Parathyroid adenoma (tissue), 2 donors: Measurements from ENCODE around the gene MYDGF.

ENCODE experiments used
- H2AFZ ChIP-seq: fragments of 300-600 bp; sonication (generic); one replicate; pipeline ENCODE4 v1.7.0; 2017; ENCODE audit warnings: antibody characterized with exemption, mild to moderate bottlenecking
- H3K27ac ChIP-seq: fragments of 300-600 bp; sonication (generic); one replicate; pipeline ENCODE4 v1.7.0; 2017
- H3K27me3 ChIP-seq: fragments of 300-600 bp; sonication (generic); one replicate; pipeline ENCODE4 v1.7.0; 2017; ENCODE audit warnings: low read length; ENCODE audit not compliant: control insufficient read depth, insufficient read depth
- H3K36me3 ChIP-seq: fragments of 300-600 bp; sonication (generic); one replicate; pipeline ENCODE4 v1.7.0; 2017; ENCODE audit warnings: low read length; ENCODE audit not compliant: control insufficient read depth, insufficient read depth
- H3K4me1 ChIP-seq: fragments of 300-600 bp; sonication (generic); one replicate; pipeline ENCODE4 v1.7.0; 2017; ENCODE audit warnings: control low read depth
- H3K4me2 ChIP-seq: fragments of 300-600 bp; sonication (generic); one replicate; pipeline ENCODE4 v1.7.0; 2017; ENCODE audit warnings: low read length
- H3K4me3 ChIP-seq: fragments of 300-600 bp; sonication (generic); one replicate; pipeline ENCODE4 v1.7.0; 2017; ENCODE audit warnings: low read depth, low read length
- H3K79me2 ChIP-seq: fragments of 300-600 bp; sonication (generic); one replicate; pipeline ENCODE4 v1.7.0; 2017; ENCODE audit warnings: control low read depth
- H3K9ac ChIP-seq: fragments of 300-600 bp; sonication (generic); one replicate; pipeline ENCODE4 v1.7.0; 2017; ENCODE audit warnings: mild to moderate bottlenecking
- H3K9me3 ChIP-seq: fragments of 300-600 bp; sonication (generic); one replicate; pipeline ENCODE4 v1.7.0; 2017; ENCODE audit warnings: low read length; ENCODE audit not compliant: control insufficient read depth
- CTCF ChIP-seq: fragments of 300-600 bp; sonication (generic); IDR thresholded peaks from one replicate; pipeline ENCODE4 v1.7.0; 2017; ENCODE audit warnings: antibody characterized with exemption, mild to moderate bottlenecking
- donor health status: primary hyperparathyroidism.

Gene MYDGF

GRCh38 chr19:4694211-4694987 lies 24.3 kb upstream of the MYDGF start:
- no peaks in the 10 kb centered on the region for H3K36me3 ChIP-seq
- H3K27me3 ChIP-seq, result no peaks in the 10 kb centered on the region
- no peak overlapping the region for H2AFZ ChIP-seq
- H3K9me3 ChIP-seq, result no peaks in the 10 kb centered on the region
- peaks cover 2% of the 10 kb centered on the region for H3K79me2 ChIP-seq
- no peak overlapping the region for H3K27ac ChIP-seq
- no peak overlapping the region for H3K4me2 ChIP-seq
- TF ChIP-seq CTCF, result no peak
- no peaks in the 10 kb centered on the region for H3K4me1 ChIP-seq
- H3K4me3 ChIP-seq, result no peak overlapping the region
- H3K9ac ChIP-seq, result no peak overlapping the region

- Histone ChIP-seq H3K27ac (no peak overlapping the region), H3K4me1 (no peaks in the 10 kb centered on the region), H3K79me2 (peaks cover 2% of the 10 kb centered on the region), H3K27me3 (no peaks in the 10 kb centered on the region), H2AFZ (no peak overlapping the region), H3K36me3 (no peaks in the 10 kb centered on the region), H3K9me3 (no peaks in the 10 kb centered on the region), H3K4me3 (no peak overlapping the region), H3K9ac (no peak overlapping the region), H3K4me2 (no peak overlapping the region)
- no peak for TF ChIP-seq CTCF
Observed at GRCh38 chr19:4693471-4694121, 23.5 kb upstream of the MYDGF start.

- H3K27ac ChIP-seq, result no peak overlapping the region
- no peak overlapping the region for H3K4me2 ChIP-seq
Observed at GRCh38 chr19:4693078-4693350, 22.9 kb upstream of the MYDGF start.

GRCh38 chr19:4692251-4693077 lies 22.3 kb upstream of the MYDGF start:
- peaks cover 2% of the 10 kb centered on the region for H3K79me2 ChIP-seq
- no peak overlapping the region for H3K27ac ChIP-seq
- no peaks in the 10 kb centered on the region for H3K27me3 ChIP-seq
- H3K9ac ChIP-seq, result no peak overlapping the region
- H3K4me1 ChIP-seq, result no peaks in the 10 kb centered on the region
- no peaks in the 10 kb centered on the region for H3K36me3 ChIP-seq
- no peak for TF ChIP-seq CTCF
- H3K4me2 ChIP-seq, result no peak overlapping the region
- no peak overlapping the region for H2AFZ ChIP-seq
- no peaks in the 10 kb centered on the region for H3K9me3 ChIP-seq
- H3K4me3 ChIP-seq, result no peak overlapping the region

More at GRCh38 chr19:4693078-4693350, 22.9 kb upstream of the MYDGF start:
- Histone ChIP-seq H3K36me3 (no peaks in the 10 kb centered on the region), H3K4me3 (no peak overlapping the region), H2AFZ (no peak overlapping the region), H3K4me1 (no peaks in the 10 kb centered on the region), H3K27me3 (no peaks in the 10 kb centered on the region), H3K9me3 (no peaks in the 10 kb centered on the region), H3K9ac (no peak overlapping the region), H3K79me2 (peaks cover 2% of the 10 kb centered on the region)
- TF ChIP-seq CTCF, result no peak
